ENCODE data around the gene PKDREJ. TPM values are rescaled to one million over a fixed set of nuclear protein-coding genes. Genes with fewer than 3 reads are reported as not detected.

Gene PKDREJ
- total and polyA plus RNA-seq, 2 experiments from 2014 or later, result not detected

DNA sequence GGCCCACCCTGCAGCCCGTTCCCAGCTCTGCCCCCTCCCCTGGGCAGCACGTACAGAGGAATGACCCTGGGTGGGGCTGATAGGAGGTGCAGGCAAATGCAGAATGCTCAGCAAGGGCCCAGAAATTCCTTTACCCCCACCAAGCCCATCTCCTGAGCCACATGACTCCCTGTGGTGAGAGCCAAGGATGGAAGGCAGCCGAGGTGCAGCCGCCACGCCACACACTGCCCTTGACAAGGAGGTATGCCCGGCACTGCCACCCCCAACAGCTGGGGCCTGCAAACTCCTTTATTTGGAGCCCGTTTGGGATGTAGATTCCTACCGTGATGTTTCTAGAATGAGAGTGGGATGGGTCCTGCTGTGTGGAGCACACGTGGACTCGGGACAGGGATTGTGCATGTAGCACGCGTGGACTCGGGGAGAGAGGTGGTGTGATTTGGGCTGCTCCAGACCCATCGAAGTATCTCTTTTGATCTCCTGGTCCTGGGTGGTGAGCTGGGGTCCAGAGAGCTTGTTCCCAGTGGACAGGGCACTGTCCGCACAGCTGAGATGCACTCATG lies 46.5 kb upstream of the PKDREJ start:
- Histone ChIP-seq H2AFZ (no peak overlapping the region), H3K27me3 (ENCODE audit: insufficient read depth) (no peaks in the 10 kb centered on the region), H3K79me2 (replicated peaks; ENCODE audit: insufficient read depth) (peaks cover 36% of the 10 kb centered on the region), H3K36me3 (ENCODE audit: insufficient read depth) (no peaks in the 10 kb centered on the region; the same call in 1 of the 2 replicates), H3F3A (replicated peaks; ENCODE audit: low read depth) (no peaks in the 10 kb centered on the region), H3K4me2 (no peak overlapping the region), H3K4me1 (ENCODE audit: insufficient read depth) (no peaks in the 10 kb centered on the region), H4K20me1 (replicated peaks; ENCODE audit: insufficient read depth) (peaks cover 13% of the 10 kb centered on the region; the same call in 1 of the 2 replicates), H3K4me3 (no peak overlapping the region), H3K27ac (ENCODE audit: low read depth) (no peak overlapping the region), H3K9me2 (ENCODE audit: insufficient read depth) (no peaks in the 10 kb centered on the region)
- no peak for ATAC-seq
- H3K9me3 Mint-ChIP-seq, result no peaks in the 10 kb centered on the region
- H3K4me1 Mint-ChIP-seq, result no peaks in the 10 kb centered on the region
- TF ChIP-seq NANOG (IDR thresholded peaks at IDR 0.05; ENCODE audit: borderline replicate concordance) (no peak), ZNF331 (CRISPR knock-in tag; IDR thresholded peaks at IDR 0.05; ENCODE audit: low read depth) (no peak), ZNF114 (CRISPR knock-in tag; IDR thresholded peaks at IDR 0.05) (no peak), EZH2phosphoT487 (IDR thresholded peaks at IDR 0.05; ENCODE audit: unreplicated experiment) (no peak), EZH2 (IDR thresholded peaks at IDR 0.05; ENCODE audit: low read depth, unreplicated experiment) (no peak), POLR2AphosphoS5 (IDR thresholded peaks at IDR 0.05; ENCODE audit: low read depth) (no peak), JUNB (IDR thresholded peaks at IDR 0.05; ENCODE audit: unreplicated experiment) (no peak), CREB1 (CRISPR knock-in tag; IDR thresholded peaks at IDR 0.05; ENCODE audit: low read depth) (no peak)
- TF ChIP-seq, protein P1, sequence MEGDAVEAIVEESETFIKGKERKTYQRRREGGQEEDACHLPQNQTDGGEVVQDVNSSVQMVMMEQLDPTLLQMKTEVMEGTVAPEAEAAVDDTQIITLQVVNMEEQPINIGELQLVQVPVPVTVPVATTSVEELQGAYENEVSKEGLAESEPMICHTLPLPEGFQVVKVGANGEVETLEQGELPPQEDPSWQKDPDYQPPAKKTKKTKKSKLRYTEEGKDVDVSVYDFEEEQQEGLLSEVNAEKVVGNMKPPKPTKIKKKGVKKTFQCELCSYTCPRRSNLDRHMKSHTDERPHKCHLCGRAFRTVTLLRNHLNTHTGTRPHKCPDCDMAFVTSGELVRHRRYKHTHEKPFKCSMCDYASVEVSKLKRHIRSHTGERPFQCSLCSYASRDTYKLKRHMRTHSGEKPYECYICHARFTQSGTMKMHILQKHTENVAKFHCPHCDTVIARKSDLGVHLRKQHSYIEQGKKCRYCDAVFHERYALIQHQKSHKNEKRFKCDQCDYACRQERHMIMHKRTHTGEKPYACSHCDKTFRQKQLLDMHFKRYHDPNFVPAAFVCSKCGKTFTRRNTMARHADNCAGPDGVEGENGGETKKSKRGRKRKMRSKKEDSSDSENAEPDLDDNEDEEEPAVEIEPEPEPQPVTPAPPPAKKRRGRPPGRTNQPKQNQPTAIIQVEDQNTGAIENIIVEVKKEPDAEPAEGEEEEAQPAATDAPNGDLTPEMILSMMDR (conservative IDR thresholded peaks at IDR 0.05; ENCODE audit: low read depth in 2 of 2), result no peak
- TF ChIP-seq, protein P2, sequence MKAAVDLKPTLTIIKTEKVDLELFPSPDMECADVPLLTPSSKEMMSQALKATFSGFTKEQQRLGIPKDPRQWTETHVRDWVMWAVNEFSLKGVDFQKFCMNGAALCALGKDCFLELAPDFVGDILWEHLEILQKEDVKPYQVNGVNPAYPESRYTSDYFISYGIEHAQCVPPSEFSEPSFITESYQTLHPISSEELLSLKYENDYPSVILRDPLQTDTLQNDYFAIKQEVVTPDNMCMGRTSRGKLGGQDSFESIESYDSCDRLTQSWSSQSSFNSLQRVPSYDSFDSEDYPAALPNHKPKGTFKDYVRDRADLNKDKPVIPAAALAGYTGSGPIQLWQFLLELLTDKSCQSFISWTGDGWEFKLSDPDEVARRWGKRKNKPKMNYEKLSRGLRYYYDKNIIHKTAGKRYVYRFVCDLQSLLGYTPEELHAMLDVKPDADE (IDR thresholded peaks at IDR 0.05), result no peak
- TF ChIP-seq, protein P3, sequence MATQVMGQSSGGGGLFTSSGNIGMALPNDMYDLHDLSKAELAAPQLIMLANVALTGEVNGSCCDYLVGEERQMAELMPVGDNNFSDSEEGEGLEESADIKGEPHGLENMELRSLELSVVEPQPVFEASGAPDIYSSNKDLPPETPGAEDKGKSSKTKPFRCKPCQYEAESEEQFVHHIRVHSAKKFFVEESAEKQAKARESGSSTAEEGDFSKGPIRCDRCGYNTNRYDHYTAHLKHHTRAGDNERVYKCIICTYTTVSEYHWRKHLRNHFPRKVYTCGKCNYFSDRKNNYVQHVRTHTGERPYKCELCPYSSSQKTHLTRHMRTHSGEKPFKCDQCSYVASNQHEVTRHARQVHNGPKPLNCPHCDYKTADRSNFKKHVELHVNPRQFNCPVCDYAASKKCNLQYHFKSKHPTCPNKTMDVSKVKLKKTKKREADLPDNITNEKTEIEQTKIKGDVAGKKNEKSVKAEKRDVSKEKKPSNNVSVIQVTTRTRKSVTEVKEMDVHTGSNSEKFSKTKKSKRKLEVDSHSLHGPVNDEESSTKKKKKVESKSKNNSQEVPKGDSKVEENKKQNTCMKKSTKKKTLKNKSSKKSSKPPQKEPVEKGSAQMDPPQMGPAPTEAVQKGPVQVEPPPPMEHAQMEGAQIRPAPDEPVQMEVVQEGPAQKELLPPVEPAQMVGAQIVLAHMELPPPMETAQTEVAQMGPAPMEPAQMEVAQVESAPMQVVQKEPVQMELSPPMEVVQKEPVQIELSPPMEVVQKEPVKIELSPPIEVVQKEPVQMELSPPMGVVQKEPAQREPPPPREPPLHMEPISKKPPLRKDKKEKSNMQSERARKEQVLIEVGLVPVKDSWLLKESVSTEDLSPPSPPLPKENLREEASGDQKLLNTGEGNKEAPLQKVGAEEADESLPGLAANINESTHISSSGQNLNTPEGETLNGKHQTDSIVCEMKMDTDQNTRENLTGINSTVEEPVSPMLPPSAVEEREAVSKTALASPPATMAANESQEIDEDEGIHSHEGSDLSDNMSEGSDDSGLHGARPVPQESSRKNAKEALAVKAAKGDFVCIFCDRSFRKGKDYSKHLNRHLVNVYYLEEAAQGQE (IDR thresholded peaks at IDR 0.05; ENCODE audit: unreplicated experiment), result no peak
- peaks cover 2% of the 10 kb centered on the region for H3K27me3 Mint-ChIP-seq (ENCODE audit: insufficient read depth, low read depth, poor library complexity)
- no peak overlapping the region for H3K27ac Mint-ChIP-seq
- peaks cover 27% of the 10 kb centered on the region for H3K36me3 Mint-ChIP-seq (ENCODE audit: low read depth)
- H3K4me3 Mint-ChIP-seq, result no peak overlapping the region
- no peak for DNase-seq (ENCODE audit: low spot score)

Data from GM23338 (cell line).